CD4-positive, alpha-beta T cell (primary cell): ENCODE results near the gene UPP2. TPM values are rescaled to one million over a fixed set of nuclear protein-coding genes. Genes with fewer than 3 reads are reported as not detected.

ENCODE experiments used
- ATAC-seq: fragments of 200-7000 bp; cut with Tn5 transposase; one replicate; pipeline ENCODE4 v1.10.0; 2022; ENCODE audit warnings: mild to moderate bottlenecking; ENCODE audit not compliant: poor library complexity
- CTCF ChIA-PET: fragments of 350-600 bp; sonication (Branson Sonifier 250); formaldehyde crosslinking; loops from one replicate; lab custom pipeline; 2021; ENCODE audit warnings: antibody characterized with exemption, inconsistent platforms; lab: Charles Lee
- POLR2A ChIA-PET: fragments of 350-600 bp; sonication (Branson Sonifier 250); formaldehyde crosslinking; loops from one replicate; lab custom pipeline; 2021; ENCODE audit warnings: antibody characterized with exemption, inconsistent platforms; lab: Charles Lee
- DNase-seq, 14 experiments: peaks; one replicate each; pipeline ENCODE4 v3.0.0-alpha.2; 2013 to 2020; ENCODE audit warnings: mixed read lengths in 2 of 14
- H3K27ac ChIP-seq, 2 donors: one replicate each; pipeline versions ENCODE4 v1.5.1 to v1.7.0; 2013; ENCODE audit warnings: low read length in 2 of 2, low read depth in 1 of 2, mild to moderate bottlenecking in 1 of 2
- H3K27me3 ChIP-seq, 2 experiments: 1 replicate in 1 of 2; 2 replicates in 1 of 2; pipeline versions ENCODE4 v1.6.1 to v1.7.0; 2013; ENCODE audit warnings: low read length in 2 of 2, control low read depth in 1 of 2, mild to moderate bottlenecking in 1 of 2, moderate library complexity in 1 of 2; ENCODE audit not compliant: insufficient read depth in 2 of 2, control insufficient read depth in 1 of 2
- H3K36me3 ChIP-seq: one replicate; pipeline ENCODE4 v1.6.1; 2013; ENCODE audit warnings: low read length, control low read depth; ENCODE audit not compliant: insufficient read depth
- H3K4me1 ChIP-seq: one replicate; pipeline ENCODE4 v1.6.1; 2013; ENCODE audit warnings: low read length, control low read depth; ENCODE audit not compliant: insufficient read depth
- H3K4me3 ChIP-seq: one replicate; pipeline ENCODE4 v1.5.1; 2013; ENCODE audit warnings: mild to moderate bottlenecking, low read length, moderate library complexity
- H3K9me3 ChIP-seq, 2 experiments: 1 replicate in 1 of 2; 2 replicates in 1 of 2; pipeline versions ENCODE4 v1.6.1 to v1.7.0; 2013; ENCODE audit warnings: low read length in 2 of 2, mild to moderate bottlenecking in 2 of 2, control low read depth in 1 of 2, moderate library complexity in 1 of 2; ENCODE audit not compliant: control insufficient read depth in 1 of 2, insufficient read depth in 1 of 2
- H3K27ac Mint-ChIP-seq: one replicate; pipeline ENCODE4 v1.8.0; 2020; ENCODE audit warnings: mixed read lengths
- H3K27me3 Mint-ChIP-seq: one replicate; pipeline ENCODE4 v1.8.0; 2021; ENCODE audit warnings: mixed read lengths
- H3K36me3 Mint-ChIP-seq: one replicate; pipeline ENCODE4 v1.8.0; 2021; ENCODE audit warnings: low read depth, mixed read lengths
- H3K4me1 Mint-ChIP-seq: one replicate; pipeline ENCODE4 v1.8.0; 2021; ENCODE audit warnings: low read depth, mixed read lengths
- H3K4me3 Mint-ChIP-seq: one replicate; pipeline ENCODE4 v1.8.0; 2020; ENCODE audit warnings: mild to moderate bottlenecking, mixed read lengths
- H3K9me3 Mint-ChIP-seq: one replicate; pipeline ENCODE4 v1.8.0; 2020; ENCODE audit warnings: mixed read lengths
- intact Hi-C, 2 experiments: fragments of 100-400 bp; cut with DNase I in 1 of 2; cut with micrococcal nuclease in 1 of 2; formaldehyde crosslinking; loops; one replicate each; pipeline versions ENCODE4 v1.15.1 to v1.9.0; 2023 to 2025; cut with DNase I, micrococcal nuclease
- total RNA-seq, 174 experiments: library from RNA in 2 of 174; stranded (reverse) in 2 of 174; gene quantifications; one replicate each; pipeline ENCODE4 v1.2.3 and lab custom pipeline; 2021 to 2026
- TF ChIP-seq, protein P1 (sequence below): fragments of 200-600 bp; IDR thresholded peaks from one replicate; pipeline ENCODE4 v1.8.0; 2022; ENCODE audit warnings: antibody characterized with exemption, mild to moderate bottlenecking

Gene UPP2
- total RNA-seq, 2 experiments from 2014 or later, result not detected

- ChIA-PET CTCF (no interaction called here), POLR2A (no interaction called here)
- no peaks in the 10 kb centered on the region for H3K4me1 ChIP-seq
- intact Hi-C loops, result no loop called here
- peaks cover 0 to 11% of the 10 kb centered on the region in 2 experiments for H3K27me3 ChIP-seq
- DNase-seq (no peak), ATAC-seq (no peak)
- H3K4me3 ChIP-seq, result no peak overlapping the region
- Mint-ChIP-seq H3K4me1 (no peaks in the 10 kb centered on the region), H3K9me3 (no peaks in the 10 kb centered on the region), H3K27me3 (peaks cover 16% of the 10 kb centered on the region), H3K4me3 (no peak overlapping the region), H3K36me3 (no peaks in the 10 kb centered on the region), H3K27ac (no peak overlapping the region)
- TF ChIP-seq, protein P1, sequence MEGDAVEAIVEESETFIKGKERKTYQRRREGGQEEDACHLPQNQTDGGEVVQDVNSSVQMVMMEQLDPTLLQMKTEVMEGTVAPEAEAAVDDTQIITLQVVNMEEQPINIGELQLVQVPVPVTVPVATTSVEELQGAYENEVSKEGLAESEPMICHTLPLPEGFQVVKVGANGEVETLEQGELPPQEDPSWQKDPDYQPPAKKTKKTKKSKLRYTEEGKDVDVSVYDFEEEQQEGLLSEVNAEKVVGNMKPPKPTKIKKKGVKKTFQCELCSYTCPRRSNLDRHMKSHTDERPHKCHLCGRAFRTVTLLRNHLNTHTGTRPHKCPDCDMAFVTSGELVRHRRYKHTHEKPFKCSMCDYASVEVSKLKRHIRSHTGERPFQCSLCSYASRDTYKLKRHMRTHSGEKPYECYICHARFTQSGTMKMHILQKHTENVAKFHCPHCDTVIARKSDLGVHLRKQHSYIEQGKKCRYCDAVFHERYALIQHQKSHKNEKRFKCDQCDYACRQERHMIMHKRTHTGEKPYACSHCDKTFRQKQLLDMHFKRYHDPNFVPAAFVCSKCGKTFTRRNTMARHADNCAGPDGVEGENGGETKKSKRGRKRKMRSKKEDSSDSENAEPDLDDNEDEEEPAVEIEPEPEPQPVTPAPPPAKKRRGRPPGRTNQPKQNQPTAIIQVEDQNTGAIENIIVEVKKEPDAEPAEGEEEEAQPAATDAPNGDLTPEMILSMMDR, result no peak
- H3K36me3 ChIP-seq, result no peaks in the 10 kb centered on the region
- H3K27ac ChIP-seq, result no peak overlapping the region
- no peaks in the 10 kb centered on the region for H3K9me3 ChIP-seq
Measured at GRCh38 chr2:158128168-158128973, 26.7 kb downstream of the UPP2 start.

DNA sequence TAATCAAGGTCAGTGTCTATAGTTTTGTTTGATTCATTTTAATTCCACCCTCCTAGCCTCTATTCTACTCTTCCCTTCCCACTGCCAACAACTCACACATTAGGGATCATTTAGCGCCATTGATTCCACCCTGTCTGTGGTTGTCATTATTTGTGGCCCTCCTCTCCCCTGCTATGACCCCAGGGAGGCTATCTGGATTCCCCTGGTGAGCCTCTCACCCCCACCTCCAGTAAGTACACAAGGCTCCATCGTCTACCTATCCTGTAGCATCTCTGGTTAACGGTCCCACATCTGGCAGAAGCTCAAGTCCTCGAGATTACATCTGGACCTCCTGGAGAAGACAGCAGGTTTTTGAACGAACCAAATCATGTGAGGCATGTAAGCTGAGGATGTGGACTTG, 27.4 kb downstream of the UPP2 start:
- Histone ChIP-seq H3K27me3 (peaks cover 0 to 11% of the 10 kb centered on the region in 2 experiments), H3K36me3 (no peaks in the 10 kb centered on the region), H3K27ac (no peak overlapping the region), H3K9me3 (no peaks in the 10 kb centered on the region), H3K4me1 (no peaks in the 10 kb centered on the region), H3K4me3 (no peak overlapping the region)
- H3K27ac Mint-ChIP-seq, result no peak overlapping the region
- no peak overlapping the region for H3K4me3 Mint-ChIP-seq
- TF ChIP-seq, protein P1, result no peak
- no peaks in the 10 kb centered on the region for H3K9me3 Mint-ChIP-seq
- no peak for DNase-seq
- intact Hi-C loops, result no loop called here
- ChIA-PET POLR2A (no interaction called here), CTCF (no interaction called here)
- H3K36me3 Mint-ChIP-seq, result no peaks in the 10 kb centered on the region
- no peak for ATAC-seq
- no peaks in the 10 kb centered on the region for H3K4me1 Mint-ChIP-seq
- H3K27me3 Mint-ChIP-seq, result peaks cover 16% of the 10 kb centered on the region

- Histone ChIP-seq H3K9me3 (no peaks in the 10 kb centered on the region), H3K36me3 (no peaks in the 10 kb centered on the region), H3K4me3 (no peak overlapping the region), H3K27me3 (peaks cover 0 to 11% of the 10 kb centered on the region in 2 experiments), H3K27ac (no peak overlapping the region), H3K4me1 (no peaks in the 10 kb centered on the region)
- H3K27me3 Mint-ChIP-seq, result peaks cover 16% of the 10 kb centered on the region
- no peaks in the 10 kb centered on the region for H3K36me3 Mint-ChIP-seq
- H3K27ac Mint-ChIP-seq, result no peak overlapping the region
- DNase-seq (no peak), ATAC-seq (no peak)
- no peaks in the 10 kb centered on the region for H3K9me3 Mint-ChIP-seq
- CTCF ChIA-PET, result no interaction called here
- TF ChIP-seq, protein P1, result no peak
- intact Hi-C loops, result no loop called here
- H3K4me1 Mint-ChIP-seq, result no peaks in the 10 kb centered on the region
- POLR2A ChIA-PET, result no interaction called here
- H3K4me3 Mint-ChIP-seq, result no peak overlapping the region
Measured at GRCh38 chr2:158130832-158131473, 29.3 kb downstream of the UPP2 start.
